GM18867 (cell line): ENCODE data around the gene SKI.
"Not testable (repeated sequence)": the region's sequence is repeated elsewhere in the genome, so short reads cannot be mapped to it uniquely, and the experiment has no call there.

Experiments
- ATAC-seq: cut with Tn5 transposase; IDR thresholded peaks from one replicate; pipeline ENCODE4 v1.9.1; 2021; ENCODE audit warnings: mild to moderate bottlenecking, moderate library complexity; ENCODE audit not compliant: unreplicated experiment

The SKI gene

GRCh38 chr1:2241820-2242219 lies 13.7 kb downstream of the SKI start:
- ATAC-seq, result no peak

GRCh38 chr1:2242814-2243725 lies 15.0 kb downstream of the SKI start:
- ATAC-seq, result no peak

- ATAC-seq, result not testable (repeated sequence)
These were observed 18.9 kb downstream of the SKI start for GRCh38 chr1:2247045-2247394.

- ATAC-seq, result no peak
These were observed 19.6 kb downstream of the SKI start for GRCh38 chr1:2247760-2248126.

- no peak for ATAC-seq
These were observed 20.2 kb downstream of the SKI start for GRCh38 chr1:2248127-2248826.

GRCh38 chr1:2248854-2249558 lies 20.9 kb downstream of the SKI start:
- ATAC-seq, result no peak

- ATAC-seq, result no peak
These were observed 21.4 kb downstream of the SKI start for GRCh38 chr1:2249559-2249906.

GRCh38 chr1:2250721-2251281 lies 22.7 kb downstream of the SKI start:
- no peak for ATAC-seq

GRCh38 chr1:2251363-2251762 lies 23.2 kb downstream of the SKI start:
- no peak for ATAC-seq

GRCh38 chr1:2251786-2252185 lies 23.7 kb downstream of the SKI start:
- ATAC-seq, result no peak

- no peak for ATAC-seq
These were observed 24.3 kb downstream of the SKI start for GRCh38 chr1:2252423-2252822.

- ATAC-seq, result no peak
These were observed 25.1 kb downstream of the SKI start for GRCh38 chr1:2253036-2253796.

GRCh38 chr1:2253797-2254480 lies 25.8 kb downstream of the SKI start:
- ATAC-seq, result no peak

GRCh38 chr1:2255047-2255419 lies 26.9 kb downstream of the SKI start:
- no peak for ATAC-seq

GRCh38 chr1:2255420-2256369 lies 27.6 kb downstream of the SKI start:
- peak; percentile 44 for ATAC-seq

GRCh38 chr1:2256435-2257244 lies 28.5 kb downstream of the SKI start:
- ATAC-seq, result no peak

GRCh38 chr1:2257245-2257627 lies 29.1 kb downstream of the SKI start:
- no peak for ATAC-seq

- no peak for ATAC-seq
These were observed 30.1 kb downstream of the SKI start for GRCh38 chr1:2258122-2258681.
